ENCODE measurements around the gene ACTL9. TPM values are rescaled to one million over a fixed set of nuclear protein-coding genes. Genes with fewer than 3 reads are reported as not detected.

The ACTL9 gene
- polyA plus RNA-seq, 6 donors from 2014 or later, result not detected

DNA sequence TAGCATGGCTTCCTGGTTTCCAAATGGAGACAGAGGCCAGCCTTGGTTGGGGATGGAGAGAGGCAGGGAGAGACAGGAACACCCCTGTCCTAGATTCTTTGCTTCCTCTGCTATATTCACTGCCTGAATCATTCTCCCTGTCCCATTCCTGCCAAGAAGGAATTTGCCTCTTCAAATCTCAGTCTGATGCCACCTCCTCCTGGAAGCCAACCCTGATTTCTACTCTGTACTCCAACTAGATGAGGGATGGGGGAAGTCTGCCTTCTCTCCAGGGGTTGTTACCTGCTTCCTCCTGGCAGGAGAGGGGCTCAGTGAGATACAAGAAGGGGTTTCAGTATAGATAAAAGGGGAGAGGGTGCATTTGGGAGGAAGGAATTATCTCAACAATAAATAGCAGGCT lies 1.3 kb upstream of the ACTL9 start:
- peaks cover 0 to 5% (median 4%) of the 10 kb centered on the region in 3 donors for H3K4me1 Mint-ChIP-seq
- H3K9me3 Mint-ChIP-seq, result peaks cover 0 to 1% (median 0%) of the 10 kb centered on the region in 7 donors
- H3K27me3 Mint-ChIP-seq, result peaks cover 30 to 67% (median 61%) of the 10 kb centered on the region in 3 donors
- H3K27ac Mint-ChIP-seq, result no peak overlapping the region
- no peak overlapping the region for H3K4me3 Mint-ChIP-seq
- H3K36me3 Mint-ChIP-seq, result no peaks in the 10 kb centered on the region
- DNase-seq (no peak), ATAC-seq (ENCODE audit: low read depth in 2 of 2) (no peak)

DNA sequence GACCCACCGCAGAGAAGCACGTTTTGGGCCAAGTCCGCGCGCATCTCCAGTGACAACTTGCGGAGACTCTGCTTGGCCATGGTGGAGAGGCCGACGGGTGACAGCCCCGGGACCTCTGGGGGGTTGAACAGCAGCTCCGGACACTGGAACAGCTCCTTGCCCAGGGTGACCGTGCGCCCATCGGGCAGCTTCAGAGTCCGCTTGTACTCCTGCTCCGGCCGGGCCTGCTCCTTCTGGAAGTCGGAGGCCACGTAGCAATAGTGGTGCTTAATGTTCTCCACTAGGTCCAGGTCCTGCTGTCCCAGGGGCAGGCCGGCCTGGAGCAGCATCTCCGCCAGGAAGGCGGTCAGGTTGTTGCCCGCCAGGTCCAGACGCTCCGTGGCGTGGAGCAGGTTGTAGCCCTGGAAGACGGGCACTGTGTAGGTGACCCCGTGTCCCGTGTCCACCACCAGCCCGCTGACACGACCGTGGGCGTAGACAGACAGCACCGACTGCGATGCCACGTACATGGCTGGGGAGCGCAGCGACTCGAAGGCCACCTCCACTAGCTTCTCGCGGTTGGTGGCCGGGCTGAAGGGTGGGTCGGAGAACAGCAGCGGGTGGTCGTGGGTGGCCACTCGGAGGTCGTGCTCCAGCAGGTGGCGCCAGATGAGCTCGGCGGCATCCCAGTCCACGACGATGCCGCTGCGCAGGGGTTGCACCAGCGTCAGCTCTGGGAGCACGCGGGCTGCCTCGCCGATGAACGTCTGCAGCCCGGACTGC lies 743 bp downstream of the ACTL9 start:
- Mint-ChIP-seq H3K36me3 (no peaks in the 10 kb centered on the region), H3K27ac (no peak overlapping the region), H3K4me1 (peaks cover 0 to 5% (median 4%) of the 10 kb centered on the region in 3 donors), H3K27me3 (peaks cover 30 to 52% (median 46%) of the 10 kb centered on the region in 3 donors), H3K9me3 (peaks cover 0 to 1% (median 0%) of the 10 kb centered on the region in 7 donors), H3K4me3 (no peak overlapping the region)
- no peak for DNase-seq
- no peak for ATAC-seq (ENCODE audit: low read depth in 2 of 2)

DNA sequence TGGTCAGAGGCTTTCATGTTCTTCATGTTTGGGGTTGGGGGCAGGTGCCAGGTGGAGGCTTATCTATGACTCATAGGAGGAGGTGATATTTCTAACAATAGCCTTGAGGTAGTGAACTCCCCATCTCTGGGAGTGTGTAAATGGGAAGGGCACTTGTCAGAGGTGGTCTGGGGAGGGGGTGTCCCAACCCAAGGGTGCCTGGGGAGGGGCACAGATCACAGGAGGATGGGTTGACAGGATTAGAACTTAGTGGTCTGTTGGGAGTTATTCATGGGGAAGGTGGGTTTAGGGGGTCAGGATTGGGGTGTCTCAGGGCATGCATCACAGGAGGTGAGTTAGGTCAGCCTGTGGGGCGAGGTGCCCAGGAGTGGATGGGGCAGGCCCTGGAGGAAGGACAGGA lies 1.6 kb downstream of the ACTL9 start:
- no peaks in the 10 kb centered on the region for H3K4me1 Mint-ChIP-seq
- H3K27me3 Mint-ChIP-seq, result peaks cover 30 to 53% (median 47%) of the 10 kb centered on the region in 3 donors
- H3K27ac Mint-ChIP-seq, result no peak overlapping the region
- no peak for ATAC-seq (ENCODE audit: low read depth in 2 of 2)
- peaks cover 0 to 1% (median 0%) of the 10 kb centered on the region in 7 donors for H3K9me3 Mint-ChIP-seq
- DNase-seq, result no peak
- H3K36me3 Mint-ChIP-seq, result no peaks in the 10 kb centered on the region
- no peak overlapping the region for H3K4me3 Mint-ChIP-seq

DNA sequence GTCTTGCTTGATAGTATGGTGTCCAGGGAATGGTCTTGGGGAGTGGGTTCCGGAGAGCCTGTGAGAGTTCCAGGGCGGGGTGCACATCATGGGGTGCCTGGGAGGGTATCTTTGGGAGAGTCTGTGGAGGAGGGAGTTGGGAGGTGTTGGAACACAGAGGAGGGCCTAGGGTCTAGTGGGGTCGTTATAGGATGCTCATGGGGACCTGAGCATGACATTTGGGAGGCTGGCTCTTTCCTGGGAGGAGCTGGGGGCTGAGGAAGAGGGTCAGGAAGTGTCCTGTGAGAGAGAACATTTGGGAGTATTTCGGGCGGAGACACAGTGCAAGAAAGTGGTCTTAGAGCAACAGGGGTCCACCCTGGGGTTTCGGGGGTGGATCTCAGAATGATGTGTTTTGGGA lies 2.7 kb downstream of the ACTL9 start:
- no peak for ATAC-seq (ENCODE audit: low read depth in 2 of 2)
- no peaks in the 10 kb centered on the region for H3K4me1 Mint-ChIP-seq
- peaks cover 0 to 2% (median 0%) of the 10 kb centered on the region in 7 donors for H3K9me3 Mint-ChIP-seq
- DNase-seq, result no peak
- peaks cover 33 to 52% (median 47%) of the 10 kb centered on the region in 3 donors for H3K27me3 Mint-ChIP-seq
- H3K4me3 Mint-ChIP-seq, result no peak overlapping the region
- no peak overlapping the region for H3K27ac Mint-ChIP-seq
- no peaks in the 10 kb centered on the region for H3K36me3 Mint-ChIP-seq

GRCh38 chr19:8695501-8695900 lies 3.1 kb downstream of the ACTL9 start:
- Mint-ChIP-seq H3K4me1 (no peaks in the 10 kb centered on the region), H3K9me3 (peaks cover 0 to 3% (median 0%) of the 10 kb centered on the region in 7 donors), H3K27me3 (peaks cover 33 to 48% (median 44%) of the 10 kb centered on the region in 3 donors), H3K27ac (no peak overlapping the region), H3K36me3 (no peaks in the 10 kb centered on the region), H3K4me3 (no peak overlapping the region)
- ATAC-seq (ENCODE audit: low read depth in 2 of 2) (no peak), DNase-seq (no peak)

DNA sequence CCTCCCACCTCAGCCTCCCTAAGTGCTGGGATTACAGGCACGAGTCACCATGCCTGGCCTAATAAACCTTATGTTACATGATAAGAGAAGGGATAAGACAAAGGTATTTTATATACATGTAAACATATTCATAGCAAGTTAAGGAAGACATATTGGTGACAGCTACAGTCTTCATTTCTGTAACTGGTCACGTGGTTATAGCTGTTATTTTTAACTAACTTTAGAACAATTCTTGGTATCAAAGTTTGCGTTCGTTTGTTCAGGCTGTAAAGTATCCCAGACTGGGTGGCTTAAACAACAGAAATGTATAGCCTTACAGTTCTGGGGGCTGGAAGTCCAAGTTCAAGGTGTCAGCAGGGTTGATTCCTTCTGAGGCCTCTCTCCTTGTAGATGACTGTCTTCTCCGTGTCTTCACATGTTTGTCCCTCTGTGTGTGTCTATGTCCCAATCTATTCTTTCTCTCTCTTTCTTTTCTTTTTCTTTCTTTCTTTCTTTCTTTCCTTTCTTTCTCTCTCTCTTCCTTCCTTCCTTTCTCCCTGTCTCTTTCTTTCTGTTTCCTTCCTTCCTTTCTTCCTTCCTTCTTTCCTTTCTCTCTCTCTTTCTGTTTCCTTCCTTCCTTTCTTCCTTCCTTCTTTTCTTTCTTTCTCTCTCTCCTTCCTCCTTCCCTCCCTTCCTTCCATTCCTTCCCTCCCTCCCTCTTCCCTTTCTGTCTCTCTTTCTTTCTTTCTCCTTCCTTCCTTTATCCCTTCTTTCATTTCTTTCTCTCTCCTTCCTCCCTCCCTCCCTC lies 7.6 kb downstream of the ACTL9 start:
- Mint-ChIP-seq H3K9me3 (peaks cover 0 to 3% (median 0%) of the 10 kb centered on the region in 7 donors), H3K36me3 (no peaks in the 10 kb centered on the region), H3K4me1 (no peaks in the 10 kb centered on the region), H3K27me3 (peaks cover 20 to 31% (median 25%) of the 10 kb centered on the region in 3 donors), H3K4me3 (no peak overlapping the region), H3K27ac (no peak overlapping the region)
- DNase-seq (no peak), ATAC-seq (ENCODE audit: low read depth in 2 of 2) (no peak)

DNA sequence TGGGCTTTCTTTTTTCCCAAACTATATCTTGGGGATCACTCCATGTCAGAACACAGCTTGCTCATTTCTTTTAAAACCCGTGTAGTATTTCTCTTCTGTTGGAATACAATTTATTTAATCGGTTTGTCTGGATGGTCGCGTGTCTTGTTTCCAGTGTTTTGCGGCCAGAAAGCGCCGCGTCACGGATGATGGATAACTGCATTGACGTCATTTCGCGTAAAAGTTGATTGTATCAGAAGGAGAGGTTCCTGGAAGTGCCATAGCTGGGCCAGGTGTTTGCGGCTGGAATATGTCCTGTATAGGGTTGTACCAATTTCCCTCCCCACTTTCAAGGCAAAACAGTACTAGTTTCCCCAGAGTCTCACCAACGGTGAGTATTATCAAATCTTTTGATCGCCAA lies 9.7 kb downstream of the ACTL9 start:
- Mint-ChIP-seq H3K27me3 (peaks cover 12 to 20% (median 18%) of the 10 kb centered on the region in 3 donors), H3K9me3 (peaks cover 0 to 3% (median 0%) of the 10 kb centered on the region in 7 donors), H3K36me3 (no peaks in the 10 kb centered on the region), H3K4me1 (no peaks in the 10 kb centered on the region), H3K4me3 (no peak overlapping the region), H3K27ac (no peak overlapping the region)
- DNase-seq (no peak), ATAC-seq (ENCODE audit: low read depth in 2 of 2) (no peak)

GRCh38 chr19:8686549-8686948 lies 12.0 kb downstream of the ACTL9 start:
- no peak for DNase-seq
- no peak overlapping the region for H3K27ac Mint-ChIP-seq
- H3K4me3 Mint-ChIP-seq, result no peak overlapping the region
- no peaks in the 10 kb centered on the region for H3K36me3 Mint-ChIP-seq
- no peak for ATAC-seq (ENCODE audit: low read depth in 2 of 2)
- no peaks in the 10 kb centered on the region for H3K4me1 Mint-ChIP-seq
- H3K9me3 Mint-ChIP-seq, result peaks cover 0 to 3% (median 0%) of the 10 kb centered on the region in 7 donors
- H3K27me3 Mint-ChIP-seq, result peaks cover 6 to 23% (median 18%) of the 10 kb centered on the region in 3 donors

DNA sequence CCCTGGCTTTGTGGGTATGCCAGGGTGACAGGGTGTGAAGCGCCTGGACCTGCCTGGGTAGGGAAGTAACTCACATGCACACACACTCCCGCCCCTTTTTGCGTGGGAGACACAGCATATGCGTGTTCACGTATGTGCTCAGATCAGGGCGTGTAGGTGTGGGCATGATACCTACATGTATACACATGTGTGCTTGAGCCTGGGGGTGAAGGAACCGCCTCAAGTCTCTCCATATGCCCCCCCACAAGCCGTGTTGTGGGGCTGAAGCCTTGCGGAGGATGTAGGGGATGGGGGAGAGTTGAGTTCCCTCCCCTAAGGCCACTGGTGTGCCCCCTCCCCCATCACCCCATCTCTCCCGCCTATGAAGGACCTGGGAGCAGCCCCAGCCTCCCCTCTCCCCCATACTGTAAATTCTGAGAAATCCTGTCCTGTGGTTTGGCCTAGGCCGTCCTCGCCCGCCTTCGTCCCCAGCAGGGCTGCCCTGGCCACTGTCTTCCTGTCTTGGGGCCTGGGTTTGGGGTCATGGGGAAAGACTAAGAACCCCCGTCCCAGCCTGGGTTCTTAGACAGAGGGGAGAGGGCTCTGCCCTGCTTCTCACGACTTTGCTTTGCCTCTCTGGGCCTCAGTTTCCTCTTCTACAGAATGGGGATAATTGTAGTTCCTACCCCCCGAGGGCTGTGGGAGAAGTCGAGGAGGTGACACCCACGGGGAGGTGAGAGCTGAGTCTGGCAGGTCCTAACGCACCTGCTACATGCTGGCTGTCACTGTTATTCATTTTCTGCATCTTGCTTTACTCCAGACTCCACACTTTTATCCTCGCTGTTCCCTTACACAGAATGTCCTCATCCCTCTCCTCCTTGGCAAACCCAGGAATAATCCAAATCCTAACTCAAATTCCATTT lies 14.3 kb downstream of the ACTL9 start:
- peaks cover 0 to 4% (median 0%) of the 10 kb centered on the region in 7 donors for H3K9me3 Mint-ChIP-seq
- peaks cover 11 to 27% (median 26%) of the 10 kb centered on the region in 3 donors for H3K27me3 Mint-ChIP-seq
- ATAC-seq (ENCODE audit: low read depth in 2 of 2) (no peak), DNase-seq (no peak)
- H3K27ac Mint-ChIP-seq, result peak overlapping the region in 2 of 6 donors; percentile 5 to 86
- no peaks in the 10 kb centered on the region for H3K36me3 Mint-ChIP-seq
- H3K4me1 Mint-ChIP-seq, result no peaks in the 10 kb centered on the region
- no peak overlapping the region for H3K4me3 Mint-ChIP-seq

GRCh38 chr19:8682931-8683330 lies 15.7 kb downstream of the ACTL9 start:
- ATAC-seq (ENCODE audit: low read depth in 2 of 2), result no peak
- Mint-ChIP-seq H3K4me1 (peaks cover 0 to 3% (median 0%) of the 10 kb centered on the region in 3 donors), H3K4me3 (no peak overlapping the region), H3K9me3 (peaks cover 0 to 12% (median 2%) of the 10 kb centered on the region in 7 donors), H3K27me3 (peaks cover 9 to 34% (median 21%) of the 10 kb centered on the region in 3 donors), H3K36me3 (peaks cover 0 to 8% of the 10 kb centered on the region in 2 donors), H3K27ac (no peak overlapping the region)
- DNase-seq, result no peak

- ATAC-seq (ENCODE audit: low read depth in 2 of 2) (no peak), DNase-seq (no peak)
- no peak overlapping the region for H3K27ac Mint-ChIP-seq
- H3K36me3 Mint-ChIP-seq, result peaks cover 0 to 11% of the 10 kb centered on the region in 2 donors
- H3K4me3 Mint-ChIP-seq, result no peak overlapping the region
- H3K27me3 Mint-ChIP-seq, result peaks cover 11 to 38% (median 21%) of the 10 kb centered on the region in 3 donors
- peaks cover 0 to 3% (median 0%) of the 10 kb centered on the region in 3 donors for H3K4me1 Mint-ChIP-seq
- peaks cover 0 to 15% (median 2%) of the 10 kb centered on the region in 7 donors for H3K9me3 Mint-ChIP-seq
Measured at GRCh38 chr19:8682472-8682871, 16.1 kb downstream of the ACTL9 start.

GRCh38 chr19:8681345-8682029 lies 17.1 kb downstream of the ACTL9 start:
- no peak overlapping the region for H3K4me3 Mint-ChIP-seq
- no peak for DNase-seq
- H3K36me3 Mint-ChIP-seq, result peaks cover 0 to 11% of the 10 kb centered on the region in 2 donors
- peaks cover 11 to 39% (median 18%) of the 10 kb centered on the region in 3 donors for H3K27me3 Mint-ChIP-seq
- peaks cover 0 to 3% (median 0%) of the 10 kb centered on the region in 3 donors for H3K4me1 Mint-ChIP-seq
- H3K27ac Mint-ChIP-seq, result peak overlapping the region in 1 of 6 donors; percentile 79
- ATAC-seq (ENCODE audit: low read depth in 2 of 2), result no peak
- peaks cover 0 to 15% (median 2%) of the 10 kb centered on the region in 7 donors for H3K9me3 Mint-ChIP-seq

Data from naive B cell (primary cell).